Neural cell (in vitro differentiated cells): ENCODE measurements around the gene CARD9.

Experiments
- EZH2 ChIP-seq: fragments of 200-600, 300-800 bp; shearing (Covaris generic), sonication (generic); IDR thresholded peaks from 2 replicates; pipeline ENCODE4 v1.6.1; 2014; ENCODE audit warnings: antibody characterized with exemption, low read length, borderline replicate concordance, mild to moderate bottlenecking; ENCODE audit not compliant: insufficient read depth, poor library complexity, severe bottlenecking
- POLR2AphosphoS5 ChIP-seq: IDR thresholded peaks from 2 replicates; pipeline ENCODE4 v1.6.1; 2012
- TF ChIP-seq, protein P1 (sequence below): fragments of 450-650 bp; IDR thresholded peaks from 2 replicates; pipeline ENCODE4 v1.5.1; 2014; ENCODE audit warnings: antibody characterized with exemption, mild to moderate bottlenecking, moderate library complexity; ENCODE audit not compliant: poor library complexity, severe bottlenecking
- TF ChIP-seq, protein P2 (sequence below): IDR thresholded peaks from 2 replicates; pipeline ENCODE4 v1.6.1; 2012; ENCODE audit warnings: borderline replicate concordance

DNA sequence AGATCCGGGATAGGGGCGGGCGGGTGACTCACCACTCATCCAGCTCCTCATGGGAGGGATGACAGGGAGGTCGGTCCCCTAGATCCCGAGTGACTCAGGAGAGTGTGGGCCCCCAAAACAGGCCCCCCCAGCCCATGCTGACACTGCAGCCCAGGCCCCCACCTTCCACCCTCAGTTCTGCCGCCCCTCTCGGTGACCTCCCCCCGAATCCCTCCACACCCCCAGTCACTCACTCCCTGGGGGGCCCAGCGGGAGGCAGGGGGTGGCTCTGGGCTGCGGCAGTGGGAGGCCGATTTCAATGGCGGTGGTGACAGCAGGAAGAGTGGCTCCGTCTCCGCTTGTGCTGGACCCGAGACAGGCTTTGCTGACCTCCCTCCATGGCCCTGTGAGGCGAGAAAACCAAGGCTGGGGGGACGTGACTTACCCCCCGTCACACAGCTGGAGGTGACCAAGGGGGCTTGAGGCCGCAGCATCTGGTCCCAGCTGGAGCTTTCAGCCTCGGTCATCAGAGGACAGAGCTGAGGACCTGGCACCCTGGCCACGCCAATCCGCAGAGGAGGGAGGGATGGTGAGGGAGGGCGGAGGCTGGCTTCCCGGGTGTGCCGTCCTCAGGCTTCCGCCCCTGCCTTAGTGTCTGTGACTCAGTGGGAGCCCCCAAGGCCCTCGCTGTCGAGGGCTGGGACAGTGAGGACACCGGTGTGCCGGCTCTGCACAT, 37.2 kb downstream of the CARD9 start:
- TF ChIP-seq, protein P1, sequence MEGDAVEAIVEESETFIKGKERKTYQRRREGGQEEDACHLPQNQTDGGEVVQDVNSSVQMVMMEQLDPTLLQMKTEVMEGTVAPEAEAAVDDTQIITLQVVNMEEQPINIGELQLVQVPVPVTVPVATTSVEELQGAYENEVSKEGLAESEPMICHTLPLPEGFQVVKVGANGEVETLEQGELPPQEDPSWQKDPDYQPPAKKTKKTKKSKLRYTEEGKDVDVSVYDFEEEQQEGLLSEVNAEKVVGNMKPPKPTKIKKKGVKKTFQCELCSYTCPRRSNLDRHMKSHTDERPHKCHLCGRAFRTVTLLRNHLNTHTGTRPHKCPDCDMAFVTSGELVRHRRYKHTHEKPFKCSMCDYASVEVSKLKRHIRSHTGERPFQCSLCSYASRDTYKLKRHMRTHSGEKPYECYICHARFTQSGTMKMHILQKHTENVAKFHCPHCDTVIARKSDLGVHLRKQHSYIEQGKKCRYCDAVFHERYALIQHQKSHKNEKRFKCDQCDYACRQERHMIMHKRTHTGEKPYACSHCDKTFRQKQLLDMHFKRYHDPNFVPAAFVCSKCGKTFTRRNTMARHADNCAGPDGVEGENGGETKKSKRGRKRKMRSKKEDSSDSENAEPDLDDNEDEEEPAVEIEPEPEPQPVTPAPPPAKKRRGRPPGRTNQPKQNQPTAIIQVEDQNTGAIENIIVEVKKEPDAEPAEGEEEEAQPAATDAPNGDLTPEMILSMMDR, result no peak
- no peak for TF ChIP-seq EZH2
- TF ChIP-seq, protein P2, sequence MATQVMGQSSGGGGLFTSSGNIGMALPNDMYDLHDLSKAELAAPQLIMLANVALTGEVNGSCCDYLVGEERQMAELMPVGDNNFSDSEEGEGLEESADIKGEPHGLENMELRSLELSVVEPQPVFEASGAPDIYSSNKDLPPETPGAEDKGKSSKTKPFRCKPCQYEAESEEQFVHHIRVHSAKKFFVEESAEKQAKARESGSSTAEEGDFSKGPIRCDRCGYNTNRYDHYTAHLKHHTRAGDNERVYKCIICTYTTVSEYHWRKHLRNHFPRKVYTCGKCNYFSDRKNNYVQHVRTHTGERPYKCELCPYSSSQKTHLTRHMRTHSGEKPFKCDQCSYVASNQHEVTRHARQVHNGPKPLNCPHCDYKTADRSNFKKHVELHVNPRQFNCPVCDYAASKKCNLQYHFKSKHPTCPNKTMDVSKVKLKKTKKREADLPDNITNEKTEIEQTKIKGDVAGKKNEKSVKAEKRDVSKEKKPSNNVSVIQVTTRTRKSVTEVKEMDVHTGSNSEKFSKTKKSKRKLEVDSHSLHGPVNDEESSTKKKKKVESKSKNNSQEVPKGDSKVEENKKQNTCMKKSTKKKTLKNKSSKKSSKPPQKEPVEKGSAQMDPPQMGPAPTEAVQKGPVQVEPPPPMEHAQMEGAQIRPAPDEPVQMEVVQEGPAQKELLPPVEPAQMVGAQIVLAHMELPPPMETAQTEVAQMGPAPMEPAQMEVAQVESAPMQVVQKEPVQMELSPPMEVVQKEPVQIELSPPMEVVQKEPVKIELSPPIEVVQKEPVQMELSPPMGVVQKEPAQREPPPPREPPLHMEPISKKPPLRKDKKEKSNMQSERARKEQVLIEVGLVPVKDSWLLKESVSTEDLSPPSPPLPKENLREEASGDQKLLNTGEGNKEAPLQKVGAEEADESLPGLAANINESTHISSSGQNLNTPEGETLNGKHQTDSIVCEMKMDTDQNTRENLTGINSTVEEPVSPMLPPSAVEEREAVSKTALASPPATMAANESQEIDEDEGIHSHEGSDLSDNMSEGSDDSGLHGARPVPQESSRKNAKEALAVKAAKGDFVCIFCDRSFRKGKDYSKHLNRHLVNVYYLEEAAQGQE, result no peak
- TF ChIP-seq POLR2AphosphoS5, result no peak
